Subcutaneous adipose tissue (tissue), 4 donors: ENCODE results near the gene NMRAL1. TPM values are rescaled to one million over a fixed set of nuclear protein-coding genes. Genes with fewer than 3 reads are reported as not detected.

Source experiments
- total RNA-seq, 4 donors: library from RNA; depleted of rRNA; stranded (reverse); fragments of >200 nt; gene quantifications; one replicate each; pipeline ENCODE4 v1.1.0, GENCODE V29; 2016
- TF ChIP-seq, protein P1 (sequence below): fragments of 450-650 bp; IDR thresholded peaks from one replicate; pipeline ENCODE4 v1.5.1; 2016; ENCODE audit warnings: low read depth, mild to moderate bottlenecking, control low read depth, antibody characterized with exemption, moderate library complexity

Gene NMRAL1
- total RNA-seq, 4 donors from 2014 or later: 29.0 to 55.6 (median 42.1) TPM

DNA sequence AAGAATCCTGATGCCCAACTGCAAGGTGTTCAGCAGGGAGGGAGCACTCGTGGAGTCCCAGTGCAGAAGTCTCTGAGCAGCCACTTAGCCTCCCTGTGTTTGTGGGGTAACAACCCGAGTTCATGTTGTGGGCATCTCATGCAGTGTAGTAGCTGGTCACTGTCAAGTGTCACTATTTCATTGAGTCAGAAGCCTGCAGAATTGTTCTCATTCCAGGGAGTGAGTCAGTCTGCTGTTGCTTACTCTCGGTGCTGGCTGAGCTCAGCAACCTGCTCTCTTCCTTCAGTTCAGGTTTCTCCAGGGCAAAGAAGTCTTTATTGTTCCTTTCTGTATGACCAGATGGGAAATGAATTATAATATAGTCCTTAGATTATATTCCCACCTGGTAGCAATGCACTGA, 25.8 kb upstream of the NMRAL1 start:
- TF ChIP-seq, protein P1, sequence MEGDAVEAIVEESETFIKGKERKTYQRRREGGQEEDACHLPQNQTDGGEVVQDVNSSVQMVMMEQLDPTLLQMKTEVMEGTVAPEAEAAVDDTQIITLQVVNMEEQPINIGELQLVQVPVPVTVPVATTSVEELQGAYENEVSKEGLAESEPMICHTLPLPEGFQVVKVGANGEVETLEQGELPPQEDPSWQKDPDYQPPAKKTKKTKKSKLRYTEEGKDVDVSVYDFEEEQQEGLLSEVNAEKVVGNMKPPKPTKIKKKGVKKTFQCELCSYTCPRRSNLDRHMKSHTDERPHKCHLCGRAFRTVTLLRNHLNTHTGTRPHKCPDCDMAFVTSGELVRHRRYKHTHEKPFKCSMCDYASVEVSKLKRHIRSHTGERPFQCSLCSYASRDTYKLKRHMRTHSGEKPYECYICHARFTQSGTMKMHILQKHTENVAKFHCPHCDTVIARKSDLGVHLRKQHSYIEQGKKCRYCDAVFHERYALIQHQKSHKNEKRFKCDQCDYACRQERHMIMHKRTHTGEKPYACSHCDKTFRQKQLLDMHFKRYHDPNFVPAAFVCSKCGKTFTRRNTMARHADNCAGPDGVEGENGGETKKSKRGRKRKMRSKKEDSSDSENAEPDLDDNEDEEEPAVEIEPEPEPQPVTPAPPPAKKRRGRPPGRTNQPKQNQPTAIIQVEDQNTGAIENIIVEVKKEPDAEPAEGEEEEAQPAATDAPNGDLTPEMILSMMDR: no peak

DNA sequence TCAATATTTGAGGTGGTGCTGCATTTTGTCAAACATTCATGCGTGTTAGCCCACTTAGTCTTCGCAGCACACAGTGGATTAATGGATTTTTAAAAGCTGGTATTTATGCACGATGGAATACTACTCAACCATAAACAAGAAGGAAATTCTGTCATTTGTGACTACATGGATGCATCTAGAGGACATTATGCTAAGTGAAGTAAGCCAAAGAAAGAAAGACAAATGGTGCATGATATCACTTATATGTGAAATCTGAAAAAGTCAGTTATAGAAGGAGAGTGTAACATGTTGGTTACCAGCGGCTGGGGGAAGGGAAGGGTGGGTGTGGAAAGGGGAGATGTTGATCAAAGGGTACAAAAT, 24.8 kb upstream of the NMRAL1 start:
- TF ChIP-seq, protein P1: no peak

DNA sequence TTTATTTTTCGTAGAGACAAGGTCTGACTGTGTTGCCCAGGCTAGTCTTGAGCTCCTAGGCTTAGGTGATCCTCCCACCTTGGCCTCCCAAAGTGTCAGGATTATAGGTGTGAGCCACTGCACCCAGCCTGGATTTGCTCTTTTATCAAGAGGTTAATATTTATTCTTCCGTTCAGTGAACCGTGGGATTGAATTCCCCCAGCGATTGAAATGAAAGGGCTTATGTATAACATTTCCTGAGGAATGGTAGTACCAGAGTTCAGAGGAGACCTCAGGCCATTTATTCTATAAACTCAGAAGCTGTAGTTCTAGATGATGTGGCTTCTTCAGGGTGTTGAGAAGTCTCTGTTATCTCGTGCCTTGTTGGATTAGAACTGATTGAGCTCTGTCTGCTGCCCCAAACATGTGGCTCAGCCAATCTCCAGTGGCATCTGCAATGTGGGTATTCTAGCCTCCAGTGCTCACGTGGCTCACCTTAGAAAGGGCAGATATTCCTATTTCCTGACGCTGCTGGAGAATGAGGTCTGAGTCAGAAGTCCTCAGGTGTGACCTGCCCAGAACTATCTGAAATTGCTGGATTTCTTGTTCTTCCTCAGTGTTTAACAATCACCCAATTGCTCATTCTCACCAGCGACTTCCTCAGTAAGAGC, 24.2 kb upstream of the NMRAL1 start:
- TF ChIP-seq, protein P1: no peak

DNA sequence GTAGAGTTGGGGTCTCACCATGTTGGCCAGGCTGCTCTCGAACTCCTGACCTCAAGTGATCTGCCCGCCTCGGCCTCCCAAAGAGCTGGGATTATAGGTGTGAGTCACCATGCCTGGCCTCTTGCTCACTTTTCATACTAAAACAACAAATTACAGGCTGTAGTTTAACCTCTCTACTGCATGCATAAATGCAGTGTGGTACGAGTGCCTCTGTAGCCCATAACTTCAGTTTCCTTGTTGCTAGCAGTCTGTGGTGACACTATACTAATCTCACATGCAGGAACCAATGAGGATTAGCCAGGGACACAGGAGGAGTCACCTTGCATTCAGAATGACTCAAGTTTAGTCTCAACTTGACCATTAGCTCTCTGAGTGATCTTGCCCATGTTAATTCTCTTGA, 21.9 kb upstream of the NMRAL1 start:
- TF ChIP-seq, protein P1: no peak

DNA sequence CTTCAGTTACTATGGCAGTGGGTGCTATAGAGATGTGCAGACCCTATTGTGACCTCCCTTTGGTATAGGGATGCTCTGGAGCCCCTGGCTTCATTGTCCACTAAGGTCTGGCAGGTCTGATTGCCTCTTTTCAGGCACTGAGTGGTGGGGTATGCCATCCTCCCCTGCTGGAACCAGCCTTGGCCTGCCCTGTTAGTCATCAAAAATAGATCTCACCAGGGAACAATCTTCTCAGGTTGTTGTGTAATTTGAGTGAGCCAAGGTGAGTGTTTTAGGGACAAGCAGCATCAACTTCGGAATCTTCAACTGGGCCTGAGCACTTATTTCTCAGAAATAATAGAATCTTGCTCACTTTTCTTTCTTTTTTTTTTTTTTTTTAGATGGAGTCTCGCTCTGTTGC, 21.3 kb upstream of the NMRAL1 start:
- TF ChIP-seq, protein P1: no peak

DNA sequence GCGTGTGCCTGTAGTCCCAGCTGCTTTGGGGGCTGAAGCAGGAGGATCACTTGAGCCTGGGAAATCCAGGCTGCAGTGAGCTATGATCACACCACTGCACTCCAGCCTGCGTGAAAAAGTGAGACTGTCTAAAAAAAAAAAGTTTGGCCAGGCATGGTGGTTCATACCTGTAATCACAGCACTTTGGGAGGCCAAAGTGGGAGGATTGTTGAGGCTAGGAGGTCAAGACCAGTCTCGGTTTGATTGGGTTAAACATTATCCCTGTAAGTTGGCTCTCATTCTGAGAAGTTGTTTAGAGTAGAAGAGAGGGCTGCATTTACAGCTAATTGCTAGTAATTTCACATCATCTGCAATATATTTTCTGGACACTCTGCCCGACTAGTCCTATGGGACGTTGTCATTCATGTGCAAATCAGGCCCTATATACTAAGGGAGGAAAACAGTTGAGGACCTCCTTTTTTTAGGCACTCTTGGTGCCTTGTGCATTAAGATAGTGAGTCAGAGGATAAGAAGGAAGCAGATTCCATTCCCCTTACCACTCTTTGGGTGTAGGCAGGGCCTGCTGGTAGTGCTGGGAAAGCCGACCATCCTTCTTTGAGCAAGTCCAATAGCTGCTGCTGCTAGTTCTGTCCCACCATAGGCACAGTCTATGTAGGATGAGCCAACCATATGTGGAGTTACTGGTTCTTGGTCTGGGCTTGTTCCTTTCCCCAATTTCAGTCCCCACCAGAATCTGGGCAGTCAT, 20.5 kb upstream of the NMRAL1 start:
- TF ChIP-seq, protein P1: no peak

DNA sequence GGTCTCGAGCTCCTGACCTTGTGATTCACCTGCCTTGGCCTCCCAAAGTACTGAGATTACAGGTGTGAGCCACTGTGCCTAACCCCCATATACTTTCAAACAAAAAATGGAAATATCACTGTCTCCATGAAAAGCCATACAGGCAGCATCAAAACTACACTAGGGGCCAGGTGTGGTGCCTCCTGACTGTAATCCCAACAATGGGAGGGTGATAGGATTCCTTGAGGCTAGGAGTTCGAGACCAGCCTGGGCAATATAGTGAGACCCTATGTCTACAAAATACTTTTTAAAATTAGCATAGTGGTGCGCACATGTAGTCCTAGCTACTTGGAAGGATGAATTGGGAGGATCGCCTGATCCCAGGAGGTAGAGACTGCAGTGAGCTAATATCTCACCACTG, 17.5 kb upstream of the NMRAL1 start:
- TF ChIP-seq, protein P1: no peak
